ENCODE results near the gene NXT1.

NXT1 gene

GRCh38 chr20:23357767-23358562, 7.4 kb downstream of the NXT1 start:
- TF ChIP-seq CTCF (IDR thresholded peaks at IDR 0.05; ENCODE audit: low read depth, low read length, missing control alignments), result no peak
- H3K4me3 ChIP-seq (ENCODE audit: low read depth, low read length), result peak overlapping the region; percentile 67
- DNase-seq (ENCODE audit: low read depth), result peak; percentile 98

DNA sequence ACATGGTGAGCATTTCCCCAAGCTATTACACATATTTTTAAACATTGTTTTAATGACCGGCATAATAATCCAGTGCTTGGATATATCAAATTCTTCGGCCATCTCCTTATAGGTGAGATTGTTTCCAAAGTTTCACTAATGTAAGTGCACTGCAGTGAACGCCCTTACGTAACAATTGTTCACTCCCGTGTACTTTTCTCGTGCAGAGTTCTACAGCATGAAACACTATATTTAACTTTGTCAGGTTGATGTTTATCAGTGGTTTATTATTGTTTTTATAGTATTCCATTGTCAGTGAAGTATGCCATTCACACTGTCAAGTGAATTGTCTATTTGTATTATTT, 7.9 kb downstream of the NXT1 start:
- DNase-seq (ENCODE audit: low read depth), result no peak
- peak overlapping the region; percentile 22; the same call in 1 of the 2 replicates for H3K4me3 ChIP-seq (ENCODE audit: low read depth, low read length)
- no peak for TF ChIP-seq CTCF (IDR thresholded peaks at IDR 0.05; ENCODE audit: low read depth, low read length, missing control alignments)

DNA sequence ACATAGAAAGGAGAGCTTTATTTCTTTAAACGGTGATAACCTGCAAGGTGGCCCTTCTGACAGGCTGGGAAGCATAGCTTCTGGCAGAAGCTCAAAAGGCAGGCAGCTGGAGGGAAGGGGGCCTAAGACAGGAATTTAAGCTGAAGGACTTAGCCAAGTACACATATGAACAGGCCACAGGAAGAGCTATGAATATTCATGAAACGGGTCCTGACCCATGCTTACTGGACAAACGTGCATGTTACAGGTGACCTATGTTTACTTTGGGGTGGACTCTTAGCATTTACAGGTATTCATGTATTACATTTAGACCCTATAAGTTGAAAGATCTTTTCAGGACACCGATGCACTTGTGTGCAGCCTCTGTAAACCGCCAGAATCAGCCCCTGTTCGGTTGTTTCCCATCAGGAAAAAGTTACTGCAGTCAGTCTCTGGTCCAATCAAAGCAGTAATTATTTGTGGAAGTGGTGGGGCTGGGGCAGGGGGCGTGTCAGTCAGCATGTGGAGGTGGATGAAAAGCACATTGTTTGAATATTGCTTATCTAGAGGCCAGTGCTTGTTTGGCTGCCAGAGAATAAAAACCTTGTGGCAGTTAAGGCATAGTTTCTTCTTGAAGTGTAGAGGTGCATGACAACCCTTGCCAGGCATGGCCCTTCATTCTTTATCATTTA, 8.5 kb downstream of the NXT1 start:
- no peak for DNase-seq (ENCODE audit: low read depth)
- H3K4me3 ChIP-seq (ENCODE audit: low read depth, low read length), result no peak overlapping the region
- TF ChIP-seq CTCF (IDR thresholded peaks at IDR 0.05; ENCODE audit: low read depth, low read length, missing control alignments), result no peak

- TF ChIP-seq CTCF (IDR thresholded peaks at IDR 0.05; ENCODE audit: low read depth, low read length, missing control alignments), result no peak
- H3K4me3 ChIP-seq (ENCODE audit: low read depth, low read length), result no peak overlapping the region
- no peak for DNase-seq (ENCODE audit: low read depth)
Measured at GRCh38 chr20:23360531-23360930, 9.9 kb downstream of the NXT1 start.

DNA sequence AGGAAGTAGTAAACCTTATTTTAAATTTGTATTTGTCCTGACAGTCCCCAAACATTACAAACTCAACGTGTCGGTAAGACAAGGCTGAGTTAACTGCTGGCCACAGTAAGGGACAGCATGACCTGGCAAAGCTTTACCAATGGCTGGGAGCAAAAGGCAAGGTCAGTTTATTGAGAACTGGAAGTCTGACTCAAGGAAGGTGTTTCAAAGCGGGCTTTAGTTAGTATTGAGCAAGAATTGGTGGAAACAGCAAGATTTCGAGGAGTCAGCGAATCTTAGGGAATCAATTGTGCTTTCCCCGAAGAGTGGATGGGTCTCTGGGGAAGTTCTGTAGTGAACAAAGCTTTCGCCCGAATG, 10.5 kb downstream of the NXT1 start:
- TF ChIP-seq CTCF (IDR thresholded peaks at IDR 0.05; ENCODE audit: low read depth, low read length, missing control alignments), result no peak
- no peak for DNase-seq (ENCODE audit: low read depth)
- peak overlapping the region; percentile 73 for H3K4me3 ChIP-seq (ENCODE audit: low read depth, low read length)

DNA sequence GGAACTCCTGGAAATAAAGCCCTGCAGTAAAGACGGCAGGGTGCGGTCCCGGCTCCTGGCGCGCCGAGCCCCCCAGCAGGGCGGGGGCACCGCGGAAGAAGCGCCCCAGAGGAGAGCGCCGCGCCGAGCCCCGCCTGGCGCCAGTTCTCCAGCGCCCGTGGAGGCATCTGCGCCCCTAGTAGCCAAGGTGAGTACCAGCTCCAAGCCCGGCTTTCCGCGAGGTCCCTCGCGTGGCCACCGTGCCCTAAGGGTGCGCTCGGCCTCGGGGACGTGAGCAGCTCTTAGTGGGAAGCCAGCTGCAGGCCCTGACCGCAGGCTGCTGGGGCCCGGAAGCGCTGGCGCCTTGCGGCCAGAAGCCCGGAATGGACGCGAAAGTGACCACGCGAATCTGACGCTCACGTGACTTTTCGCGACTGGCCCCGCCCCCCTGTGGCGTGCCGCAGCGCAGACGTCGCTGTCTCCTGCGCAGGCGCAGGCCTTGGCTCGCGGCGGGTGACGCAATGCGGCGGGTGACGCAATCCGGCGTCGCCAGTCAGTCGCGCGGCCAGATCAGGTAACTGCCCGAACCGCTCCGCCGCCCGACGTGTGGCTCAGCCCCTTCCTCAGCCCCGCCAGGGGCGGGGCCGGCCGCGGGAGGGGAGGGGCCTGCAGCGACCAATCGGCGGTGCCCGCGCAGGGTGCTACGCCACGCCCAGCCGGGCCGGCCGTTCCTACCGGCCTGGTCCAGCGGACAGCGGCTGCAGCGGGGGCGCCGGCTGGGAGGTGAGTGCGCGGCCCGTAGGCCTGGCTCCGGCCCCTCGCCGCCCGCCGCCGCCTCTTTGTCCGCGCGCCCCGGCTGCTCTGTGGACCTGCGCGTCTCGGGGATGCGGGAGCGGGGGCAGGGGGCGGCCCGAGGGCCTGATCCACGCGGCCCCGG, 11.1 kb downstream of the NXT1 start, which contains the start of gene GZF1:
Gene GZF1, plus strand, starts transcription at position 707 of the 916 bp plus-strand sequence. CDS start 2,202 bp downstream, outside the sequence.
- peak within 1 kb of the TSS; percentile 97 for H3K4me3 ChIP-seq (ENCODE audit: low read depth, low read length)
- DNase-seq (ENCODE audit: low read depth), result peak; percentile 83
- TF ChIP-seq CTCF (IDR thresholded peaks at IDR 0.05; ENCODE audit: low read depth, low read length, missing control alignments), result no peak

All from GM12864 (cell line).